Measurements from ENCODE around the gene ZFPL1.

Gene ZFPL1

DNA sequence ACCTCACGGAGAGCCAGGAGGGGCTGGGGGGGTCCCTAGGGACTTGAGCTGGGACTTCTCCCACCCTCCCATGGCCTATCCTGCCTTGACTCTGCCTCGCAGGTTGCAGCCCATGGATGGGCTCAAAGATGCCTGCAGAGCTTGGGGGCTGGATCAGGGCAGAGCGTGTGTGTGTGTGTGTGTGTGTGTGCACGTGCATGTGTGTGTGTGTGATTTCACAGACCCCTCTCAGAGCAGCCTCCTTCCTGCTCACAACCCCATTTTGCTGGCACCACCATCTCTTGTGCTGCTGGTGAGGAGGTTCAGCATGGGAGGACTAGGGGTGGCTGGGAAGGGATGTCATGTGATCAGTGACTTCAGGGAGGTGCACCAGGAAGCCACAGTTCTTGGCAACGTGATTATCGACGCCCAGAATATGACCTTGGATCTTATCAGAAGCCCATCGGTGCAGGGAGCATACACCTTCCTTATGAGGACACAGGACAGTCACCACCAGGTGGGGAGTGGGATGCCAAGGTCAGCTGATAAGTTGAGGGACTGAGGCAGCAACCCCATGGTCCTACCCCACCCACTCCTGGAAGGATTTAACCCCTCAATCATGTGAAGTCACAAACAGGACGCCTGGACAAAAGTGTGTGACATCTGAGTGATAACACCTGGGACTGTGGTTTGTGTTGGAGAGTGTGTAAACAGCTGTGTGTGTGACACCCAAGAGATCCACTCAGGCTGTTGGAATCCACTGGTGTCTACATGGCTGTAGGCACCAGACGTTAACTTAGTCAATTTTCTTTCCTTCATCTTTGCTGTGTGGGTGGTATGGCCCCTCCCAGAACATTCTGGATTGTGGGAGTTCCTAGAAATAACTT lies 23.8 kb upstream of the ZFPL1 start:
- Histone ChIP-seq H3K4me1 (ENCODE audit: control insufficient read depth in 1 of 2, insufficient read depth in 2 of 2, low read length in 2 of 2) (peaks cover 24 to 30% of the 10 kb centered on the region in 2 donors), H3K4me3 (ENCODE audit: low read depth in 1 of 2, low read length in 2 of 2) (no peak overlapping the region), H3K27ac (ENCODE audit: low read depth, low read length) (no peak overlapping the region), H3K27me3 (ENCODE audit: control insufficient read depth in 1 of 2, insufficient read depth in 2 of 2, low read length in 2 of 2) (no peaks in the 10 kb centered on the region), H3K9ac (ENCODE audit: low read depth in 1 of 2, low read length in 2 of 2) (peak overlapping the region in 1 of 2 donors; percentile 26), H3K36me3 (ENCODE audit: control insufficient read depth in 1 of 2, insufficient read depth in 2 of 2, low read length in 2 of 2) (no peaks in the 10 kb centered on the region), H3K9me3 (ENCODE audit: control insufficient read depth in 1 of 2, low read length in 2 of 2) (no peaks in the 10 kb centered on the region)

GRCh38 chr11:65060913-65061408 lies 23.1 kb upstream of the ZFPL1 start:
- no peaks in the 10 kb centered on the region for H3K27me3 ChIP-seq (ENCODE audit: control insufficient read depth in 1 of 2, insufficient read depth in 2 of 2, low read length in 2 of 2)
- peaks cover 24 to 30% of the 10 kb centered on the region in 2 donors for H3K4me1 ChIP-seq (ENCODE audit: control insufficient read depth in 1 of 2, insufficient read depth in 2 of 2, low read length in 2 of 2)
- H3K36me3 ChIP-seq (ENCODE audit: control insufficient read depth in 1 of 2, insufficient read depth in 2 of 2, low read length in 2 of 2): no peaks in the 10 kb centered on the region
- no peak overlapping the region for H3K4me3 ChIP-seq (ENCODE audit: low read depth in 1 of 2, low read length in 2 of 2)
- no peak overlapping the region for H3K27ac ChIP-seq (ENCODE audit: low read depth, low read length)
- H3K9ac ChIP-seq (ENCODE audit: low read depth in 1 of 2, low read length in 2 of 2): no peak overlapping the region
- no peaks in the 10 kb centered on the region for H3K9me3 ChIP-seq (ENCODE audit: control insufficient read depth in 1 of 2, low read length in 2 of 2)

DNA sequence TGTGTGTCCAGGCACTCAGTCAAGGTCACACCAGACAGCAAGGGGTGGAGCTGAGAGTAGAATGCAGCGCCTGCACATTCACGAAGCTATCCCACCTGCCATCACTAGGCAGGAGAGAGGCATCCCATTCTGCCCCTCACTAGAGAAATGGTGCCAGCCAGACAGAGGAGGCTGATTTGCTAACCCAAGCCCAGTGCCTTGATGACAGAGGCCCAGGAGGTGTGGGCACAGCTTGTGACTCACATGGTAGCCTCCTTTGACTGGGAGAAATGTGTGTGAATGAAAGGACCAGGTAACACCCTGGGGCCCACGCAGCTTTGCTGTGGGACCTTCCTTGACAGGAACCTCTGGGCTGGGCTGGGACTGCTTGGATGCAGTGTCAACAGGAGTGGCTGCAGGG lies 20.5 kb upstream of the ZFPL1 start:
- H3K9ac ChIP-seq (ENCODE audit: low read depth in 1 of 2, low read length in 2 of 2): no peak overlapping the region
- H3K27me3 ChIP-seq (ENCODE audit: control insufficient read depth in 1 of 2, insufficient read depth in 2 of 2, low read length in 2 of 2): no peaks in the 10 kb centered on the region
- peaks cover 16 to 21% of the 10 kb centered on the region in 2 donors for H3K4me1 ChIP-seq (ENCODE audit: control insufficient read depth in 1 of 2, insufficient read depth in 2 of 2, low read length in 2 of 2)
- H3K4me3 ChIP-seq (ENCODE audit: low read depth in 1 of 2, low read length in 2 of 2): no peak overlapping the region
- no peaks in the 10 kb centered on the region for H3K9me3 ChIP-seq (ENCODE audit: control insufficient read depth in 1 of 2, low read length in 2 of 2)
- no peaks in the 10 kb centered on the region for H3K36me3 ChIP-seq (ENCODE audit: control insufficient read depth in 1 of 2, insufficient read depth in 2 of 2, low read length in 2 of 2)
- H3K27ac ChIP-seq (ENCODE audit: low read depth, low read length): no peak overlapping the region

GRCh38 chr11:65064847-65065240 lies 19.2 kb upstream of the ZFPL1 start:
- Histone ChIP-seq H3K27ac (ENCODE audit: low read depth, low read length) (no peak overlapping the region), H3K4me3 (ENCODE audit: low read depth in 1 of 2, low read length in 2 of 2) (no peak overlapping the region), H3K36me3 (ENCODE audit: control insufficient read depth in 1 of 2, insufficient read depth in 2 of 2, low read length in 2 of 2) (no peaks in the 10 kb centered on the region), H3K27me3 (ENCODE audit: control insufficient read depth in 1 of 2, insufficient read depth in 2 of 2, low read length in 2 of 2) (no peaks in the 10 kb centered on the region), H3K9me3 (ENCODE audit: control insufficient read depth in 1 of 2, low read length in 2 of 2) (no peaks in the 10 kb centered on the region), H3K9ac (ENCODE audit: low read depth in 1 of 2, low read length in 2 of 2) (no peak overlapping the region), H3K4me1 (ENCODE audit: control insufficient read depth in 1 of 2, insufficient read depth in 2 of 2, low read length in 2 of 2) (peaks cover 8% of the 10 kb centered on the region in 2 donors)

DNA sequence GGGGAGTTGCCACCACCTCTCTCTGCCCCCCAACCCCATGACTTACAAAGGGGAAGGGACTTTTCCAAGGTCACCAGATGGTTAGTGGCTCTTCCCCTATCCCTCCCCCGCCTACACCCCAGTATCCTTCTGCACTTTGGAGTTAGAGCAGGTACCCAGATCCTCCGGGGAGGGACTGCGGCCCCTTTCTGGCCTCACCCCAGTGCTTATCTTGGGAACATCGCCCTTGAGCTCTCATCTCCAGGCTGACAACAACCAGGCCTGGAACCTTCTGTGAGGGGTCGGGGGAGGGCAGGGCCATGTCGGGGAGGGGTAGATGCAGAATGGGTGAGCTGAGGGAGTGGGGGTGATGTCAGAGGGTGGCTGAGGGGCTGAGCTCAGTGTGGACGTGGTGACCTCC lies 18.2 kb upstream of the ZFPL1 start:
- Histone ChIP-seq H3K27me3 (ENCODE audit: control insufficient read depth in 1 of 2, insufficient read depth in 2 of 2, low read length in 2 of 2) (no peaks in the 10 kb centered on the region), H3K4me1 (ENCODE audit: control insufficient read depth in 1 of 2, insufficient read depth in 2 of 2, low read length in 2 of 2) (no peaks in the 10 kb centered on the region), H3K4me3 (ENCODE audit: low read depth in 1 of 2, low read length in 2 of 2) (no peak overlapping the region), H3K9ac (ENCODE audit: low read depth in 1 of 2, low read length in 2 of 2) (no peak overlapping the region), H3K9me3 (ENCODE audit: control insufficient read depth in 1 of 2, low read length in 2 of 2) (no peaks in the 10 kb centered on the region), H3K36me3 (ENCODE audit: control insufficient read depth in 1 of 2, insufficient read depth in 2 of 2, low read length in 2 of 2) (no peaks in the 10 kb centered on the region), H3K27ac (ENCODE audit: low read depth, low read length) (no peak overlapping the region)

GRCh38 chr11:65066315-65066714 lies 17.7 kb upstream of the ZFPL1 start:
- no peaks in the 10 kb centered on the region for H3K9me3 ChIP-seq (ENCODE audit: control insufficient read depth in 1 of 2, low read length in 2 of 2)
- no peaks in the 10 kb centered on the region for H3K36me3 ChIP-seq (ENCODE audit: control insufficient read depth in 1 of 2, insufficient read depth in 2 of 2, low read length in 2 of 2)
- H3K9ac ChIP-seq (ENCODE audit: low read depth in 1 of 2, low read length in 2 of 2): no peak overlapping the region
- H3K27ac ChIP-seq (ENCODE audit: low read depth, low read length): no peak overlapping the region
- H3K4me1 ChIP-seq (ENCODE audit: control insufficient read depth in 1 of 2, insufficient read depth in 2 of 2, low read length in 2 of 2): no peaks in the 10 kb centered on the region
- no peak overlapping the region for H3K4me3 ChIP-seq (ENCODE audit: low read depth in 1 of 2, low read length in 2 of 2)
- no peaks in the 10 kb centered on the region for H3K27me3 ChIP-seq (ENCODE audit: control insufficient read depth in 1 of 2, insufficient read depth in 2 of 2, low read length in 2 of 2)

DNA sequence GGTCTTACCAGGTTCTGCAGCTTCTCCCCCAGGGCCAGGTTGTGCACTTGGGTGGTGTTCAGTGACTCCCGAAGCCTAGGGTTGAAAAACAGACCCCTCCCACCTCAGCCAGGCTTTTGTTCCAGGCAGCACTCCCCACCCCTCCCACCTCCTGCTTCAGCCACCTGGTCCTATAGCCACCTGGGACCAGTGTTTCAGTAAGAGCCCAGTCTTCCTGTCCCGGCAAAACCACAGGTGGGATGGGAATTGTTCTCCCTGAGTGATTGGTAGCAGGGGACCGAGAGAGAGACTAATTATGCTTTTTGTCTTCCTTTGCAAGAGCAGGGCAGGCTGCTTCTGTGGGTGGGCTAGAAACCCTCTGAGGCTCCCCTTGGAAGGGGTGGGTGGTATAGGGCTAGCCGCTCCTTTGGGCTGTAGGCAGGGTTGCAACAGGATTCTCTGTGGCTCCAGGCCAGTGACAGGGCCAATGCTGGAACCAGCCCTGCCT lies 17.2 kb upstream of the ZFPL1 start:
- Histone ChIP-seq H3K27ac (ENCODE audit: low read depth, low read length) (no peak overlapping the region), H3K4me3 (ENCODE audit: low read depth in 1 of 2, low read length in 2 of 2) (no peak overlapping the region), H3K4me1 (ENCODE audit: control insufficient read depth in 1 of 2, insufficient read depth in 2 of 2, low read length in 2 of 2) (no peaks in the 10 kb centered on the region), H3K27me3 (ENCODE audit: control insufficient read depth in 1 of 2, insufficient read depth in 2 of 2, low read length in 2 of 2) (no peaks in the 10 kb centered on the region), H3K36me3 (ENCODE audit: control insufficient read depth in 1 of 2, insufficient read depth in 2 of 2, low read length in 2 of 2) (no peaks in the 10 kb centered on the region), H3K9me3 (ENCODE audit: control insufficient read depth in 1 of 2, low read length in 2 of 2) (no peaks in the 10 kb centered on the region), H3K9ac (ENCODE audit: low read depth in 1 of 2, low read length in 2 of 2) (no peak overlapping the region)

- no peak overlapping the region for H3K27ac ChIP-seq (ENCODE audit: low read depth, low read length)
- H3K4me1 ChIP-seq (ENCODE audit: control insufficient read depth in 1 of 2, insufficient read depth in 2 of 2, low read length in 2 of 2): no peaks in the 10 kb centered on the region
- no peak overlapping the region for H3K9ac ChIP-seq (ENCODE audit: low read depth in 1 of 2, low read length in 2 of 2)
- H3K27me3 ChIP-seq (ENCODE audit: control insufficient read depth in 1 of 2, insufficient read depth in 2 of 2, low read length in 2 of 2): no peaks in the 10 kb centered on the region
- H3K36me3 ChIP-seq (ENCODE audit: control insufficient read depth in 1 of 2, insufficient read depth in 2 of 2, low read length in 2 of 2): no peaks in the 10 kb centered on the region
- no peak overlapping the region for H3K4me3 ChIP-seq (ENCODE audit: low read depth in 1 of 2, low read length in 2 of 2)
- no peaks in the 10 kb centered on the region for H3K9me3 ChIP-seq (ENCODE audit: control insufficient read depth in 1 of 2, low read length in 2 of 2)
Measured at GRCh38 chr11:65067446-65067845, 16.6 kb upstream of the ZFPL1 start.

DNA sequence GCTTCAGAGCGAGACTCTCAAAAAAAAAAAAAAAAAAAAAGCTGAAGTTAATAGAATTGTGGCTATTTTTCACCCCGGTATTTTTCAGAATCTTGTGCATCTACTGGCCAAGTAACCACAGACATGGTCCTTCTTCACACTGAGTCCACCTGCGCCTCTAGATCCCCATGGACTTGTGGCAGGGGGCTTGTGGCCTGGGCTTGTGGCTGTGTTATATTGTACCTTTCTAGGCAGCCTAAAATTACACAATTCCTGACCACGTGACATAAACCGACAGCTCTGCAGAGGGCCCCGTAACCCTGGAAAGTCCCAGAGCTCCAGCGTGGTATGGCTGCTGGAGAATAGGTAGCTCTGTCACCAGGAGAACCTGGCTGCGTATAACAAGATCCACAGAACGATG lies 14.8 kb upstream of the ZFPL1 start:
- no peaks in the 10 kb centered on the region for H3K9me3 ChIP-seq (ENCODE audit: control insufficient read depth in 1 of 2, low read length in 2 of 2)
- H3K36me3 ChIP-seq (ENCODE audit: control insufficient read depth in 1 of 2, insufficient read depth in 2 of 2, low read length in 2 of 2): no peaks in the 10 kb centered on the region
- H3K27ac ChIP-seq (ENCODE audit: low read depth, low read length): no peak overlapping the region
- no peaks in the 10 kb centered on the region for H3K27me3 ChIP-seq (ENCODE audit: control insufficient read depth in 1 of 2, insufficient read depth in 2 of 2, low read length in 2 of 2)
- no peak overlapping the region for H3K4me3 ChIP-seq (ENCODE audit: low read depth in 1 of 2, low read length in 2 of 2)
- H3K9ac ChIP-seq (ENCODE audit: low read depth in 1 of 2, low read length in 2 of 2): no peak overlapping the region
- no peaks in the 10 kb centered on the region for H3K4me1 ChIP-seq (ENCODE audit: control insufficient read depth in 1 of 2, insufficient read depth in 2 of 2, low read length in 2 of 2)

DNA sequence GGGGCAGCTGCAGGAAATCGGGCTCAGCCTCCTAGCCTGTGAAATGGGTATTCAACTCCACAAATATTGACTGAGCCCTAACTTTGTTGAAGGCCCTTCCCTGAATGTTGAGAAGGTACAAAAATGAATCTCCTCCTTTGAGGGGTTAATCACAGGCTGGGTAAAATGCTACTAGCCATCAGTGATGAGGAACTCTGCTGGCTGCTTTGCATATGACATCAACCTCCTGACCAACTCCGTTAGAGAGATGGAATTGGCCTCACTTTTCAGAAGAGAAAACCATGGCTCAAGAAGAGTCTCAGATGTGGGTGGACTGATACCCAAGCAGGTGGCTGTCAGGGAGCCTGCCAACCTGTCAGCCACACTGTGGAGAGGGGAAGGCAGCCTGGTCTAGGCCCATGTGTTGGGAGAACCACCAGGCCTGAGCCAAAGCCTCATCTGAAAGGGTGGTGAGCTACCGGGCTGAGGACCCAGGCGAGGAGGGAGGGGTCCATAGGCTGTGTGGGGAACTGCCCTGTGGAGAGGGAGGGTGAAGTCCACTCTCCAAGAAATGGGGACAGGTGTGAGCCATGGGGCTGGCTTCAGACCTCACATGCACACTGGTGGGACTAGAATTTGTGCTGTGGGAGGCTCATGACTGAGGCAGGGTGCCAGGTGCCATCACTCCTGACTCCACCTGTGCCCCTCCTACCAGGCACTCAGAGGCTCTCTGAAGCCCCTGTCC lies 12.0 kb upstream of the ZFPL1 start:
- no peaks in the 10 kb centered on the region for H3K9me3 ChIP-seq (ENCODE audit: control insufficient read depth in 1 of 2, low read length in 2 of 2)
- H3K27ac ChIP-seq (ENCODE audit: low read depth, low read length): no peak overlapping the region
- no peaks in the 10 kb centered on the region for H3K36me3 ChIP-seq (ENCODE audit: control insufficient read depth in 1 of 2, insufficient read depth in 2 of 2, low read length in 2 of 2)
- no peak overlapping the region for H3K4me3 ChIP-seq (ENCODE audit: low read depth in 1 of 2, low read length in 2 of 2)
- no peak overlapping the region for H3K9ac ChIP-seq (ENCODE audit: low read depth in 1 of 2, low read length in 2 of 2)
- H3K4me1 ChIP-seq (ENCODE audit: control insufficient read depth in 1 of 2, insufficient read depth in 2 of 2, low read length in 2 of 2): no peaks in the 10 kb centered on the region
- no peaks in the 10 kb centered on the region for H3K27me3 ChIP-seq (ENCODE audit: control insufficient read depth in 1 of 2, insufficient read depth in 2 of 2, low read length in 2 of 2)

Data from duodenal mucosa (tissue), 2 donors.